Measurements from ENCODE around the gene PRKCE. TPM values are rescaled to one million over a fixed set of nuclear protein-coding genes. Genes with fewer than 3 reads are reported as not detected.

PRKCE gene
- total RNA-seq, 2 experiments from 2014 or later, result 13.1 to 15.4 TPM

DNA sequence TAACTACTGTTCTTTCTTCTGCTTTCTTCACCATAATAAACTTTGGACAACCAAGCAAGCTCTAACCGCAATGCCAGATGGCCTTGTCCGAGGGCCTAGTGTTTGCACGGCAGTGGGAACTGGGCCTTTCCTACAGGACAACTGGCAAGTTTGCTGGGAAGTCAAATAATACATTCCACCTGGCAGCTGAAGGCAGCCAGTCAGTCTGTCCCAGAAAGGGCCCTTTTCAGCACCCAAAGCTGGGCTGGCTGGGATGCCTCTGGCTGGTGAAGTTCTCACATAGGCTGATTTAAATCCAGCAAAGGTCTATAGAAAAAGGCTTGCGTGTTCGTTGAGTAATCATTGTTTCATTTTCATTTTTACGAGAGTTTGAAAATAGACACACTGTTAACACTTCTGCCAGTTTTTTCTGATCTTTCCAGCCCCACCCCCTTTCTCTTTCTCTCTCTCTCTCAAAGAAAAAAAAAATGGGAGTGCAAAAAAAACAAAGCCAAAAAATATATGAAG, 535.7 kb downstream of the PRKCE start:
- Mint-ChIP-seq H3K9me3 (no peaks in the 10 kb centered on the region), H3K27me3 (no peaks in the 10 kb centered on the region), H3K27ac (peak overlapping the region; percentile 97), H3K4me3 (peak overlapping the region; percentile 65), H3K4me1 (peaks cover 19% of the 10 kb centered on the region), H3K36me3 (ENCODE audit: low read depth) (peaks cover 7% of the 10 kb centered on the region)
- CTCF ChIA-PET, result interaction anchor here (0.7 to 0.8 kb wide), 2 partner anchors 22 to 160 kb away, joined by 3 to 4 read pairs; no protein-coding TSS in a partner anchor
- DNase-seq, result peak; percentile 60
- POLR2A ChIA-PET, result no interaction called here

GRCh38 chr2:46188041-46188716, 536.7 kb downstream of the PRKCE start:
- POLR2A ChIA-PET, result no interaction called here

DNA sequence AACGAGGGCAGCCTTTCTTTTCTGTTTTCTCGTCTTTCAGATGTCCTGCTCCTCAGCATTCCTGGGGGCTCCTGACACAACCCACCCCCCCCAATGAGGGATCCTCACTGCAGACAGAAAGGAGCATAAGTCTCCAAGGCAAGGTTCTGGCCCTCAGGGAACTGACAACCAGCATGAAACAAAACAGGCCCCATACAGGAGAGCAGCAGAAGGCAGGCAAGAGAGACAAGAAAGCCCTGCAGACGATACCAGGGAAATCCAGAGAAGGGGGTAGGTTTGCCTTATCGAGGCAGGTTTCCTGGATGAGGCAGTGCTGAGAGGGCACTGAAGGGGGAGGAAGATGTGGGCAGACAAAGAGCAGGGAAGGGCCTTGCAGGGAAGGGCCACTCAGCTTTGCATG, 541.9 kb downstream of the PRKCE start:
- no peaks in the 10 kb centered on the region for H3K36me3 Mint-ChIP-seq (ENCODE audit: low read depth)
- no peak for DNase-seq
- H3K27me3 Mint-ChIP-seq, result no peaks in the 10 kb centered on the region
- H3K27ac Mint-ChIP-seq, result no peak overlapping the region
- ChIA-PET POLR2A (no interaction called here), CTCF (interaction anchor here (1.5 kb wide), 1 partner anchor 9 kb away, joined by 5 read pairs; no protein-coding TSS in a partner anchor)
- H3K4me1 Mint-ChIP-seq, result peaks cover 9% of the 10 kb centered on the region
- no peaks in the 10 kb centered on the region for H3K9me3 Mint-ChIP-seq
- no peak overlapping the region for H3K4me3 Mint-ChIP-seq

More at GRCh38 chr2:46188041-46188716, 536.7 kb downstream of the PRKCE start:
- no peak overlapping the region for H3K4me3 Mint-ChIP-seq
- no peaks in the 10 kb centered on the region for H3K27me3 Mint-ChIP-seq
- H3K27ac Mint-ChIP-seq, result no peak overlapping the region
- no peak for DNase-seq
- no peaks in the 10 kb centered on the region for H3K9me3 Mint-ChIP-seq
- CTCF ChIA-PET, result interaction anchor here (0.7 to 1.0 kb wide), 3 partner anchors 13 to 159 kb away, joined by 3 to 4 read pairs (median 3); no protein-coding TSS in a partner anchor
- peaks cover 7% of the 10 kb centered on the region for H3K36me3 Mint-ChIP-seq (ENCODE audit: low read depth)
- H3K4me1 Mint-ChIP-seq, result peaks cover 19% of the 10 kb centered on the region

DNA sequence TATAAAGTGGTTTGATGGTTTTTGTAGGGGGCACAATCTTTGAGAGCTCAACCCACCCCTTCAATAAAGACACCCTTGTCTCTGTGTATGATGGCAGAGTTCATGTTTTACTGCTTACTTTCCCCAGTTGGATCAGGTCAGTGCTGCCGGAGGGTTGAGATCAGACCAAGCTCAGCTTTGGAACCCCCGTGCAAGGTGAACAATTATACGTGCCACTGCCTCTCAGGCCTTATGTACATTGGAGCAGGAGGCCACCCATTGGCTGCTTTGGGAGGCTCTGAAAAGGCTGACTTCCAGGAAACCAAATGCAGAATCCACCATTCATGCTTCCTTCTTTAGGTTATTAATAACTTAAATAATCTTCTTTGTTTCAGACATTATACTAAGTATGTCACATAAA, 542.4 kb downstream of the PRKCE start:
- no peaks in the 10 kb centered on the region for H3K9me3 Mint-ChIP-seq
- CTCF ChIA-PET, result interaction anchor here (1.5 kb wide), 1 partner anchor 9 kb away, joined by 5 read pairs; no protein-coding TSS in a partner anchor
- POLR2A ChIA-PET, result no interaction called here
- H3K27ac Mint-ChIP-seq, result no peak overlapping the region
- no peaks in the 10 kb centered on the region for H3K36me3 Mint-ChIP-seq (ENCODE audit: low read depth)
- H3K4me3 Mint-ChIP-seq, result no peak overlapping the region
- H3K27me3 Mint-ChIP-seq, result no peaks in the 10 kb centered on the region
- H3K4me1 Mint-ChIP-seq, result peaks cover 8% of the 10 kb centered on the region
- no peak for DNase-seq

GRCh38 chr2:46194856-46195255, 543.4 kb downstream of the PRKCE start:
- H3K27ac Mint-ChIP-seq, result no peak overlapping the region
- no peaks in the 10 kb centered on the region for H3K36me3 Mint-ChIP-seq (ENCODE audit: low read depth)
- CTCF ChIA-PET, result no interaction called here
- no peaks in the 10 kb centered on the region for H3K27me3 Mint-ChIP-seq
- H3K4me3 Mint-ChIP-seq, result no peak overlapping the region
- H3K9me3 Mint-ChIP-seq, result no peaks in the 10 kb centered on the region
- DNase-seq, result no peak
- H3K4me1 Mint-ChIP-seq, result peaks cover 7% of the 10 kb centered on the region
- POLR2A ChIA-PET, result no interaction called here

DNA sequence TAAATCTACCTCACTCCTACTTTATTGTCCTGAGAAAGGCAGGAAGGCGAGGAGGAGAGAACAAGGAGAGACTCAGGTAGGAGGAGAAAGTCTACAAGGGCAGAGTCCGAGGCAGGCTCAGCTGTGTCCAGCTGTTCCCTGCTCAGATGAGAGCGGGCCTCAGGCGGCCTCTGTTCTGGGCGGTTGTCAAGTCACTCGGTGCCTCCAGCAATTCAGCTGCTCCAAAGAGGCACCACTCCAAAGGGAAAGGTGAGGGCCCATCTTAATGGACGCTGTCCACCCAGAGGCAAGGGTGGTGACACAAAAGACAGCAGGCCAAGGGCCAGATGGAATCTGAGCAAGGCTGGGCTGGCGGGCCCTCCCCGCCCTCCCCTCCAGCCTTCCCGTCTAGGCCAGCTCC, 544.3 kb downstream of the PRKCE start:
- Mint-ChIP-seq H3K9me3 (no peaks in the 10 kb centered on the region), H3K27me3 (no peaks in the 10 kb centered on the region), H3K4me3 (no peak overlapping the region), H3K36me3 (ENCODE audit: low read depth) (no peaks in the 10 kb centered on the region), H3K27ac (no peak overlapping the region), H3K4me1 (peaks cover 17% of the 10 kb centered on the region)
- DNase-seq, result no peak
- ChIA-PET POLR2A (no interaction called here), CTCF (interaction anchor here (1.1 to 1.5 kb wide), 2 partner anchors 15 to 19 kb away, joined by 3 read pairs; no protein-coding TSS in a partner anchor)

DNA sequence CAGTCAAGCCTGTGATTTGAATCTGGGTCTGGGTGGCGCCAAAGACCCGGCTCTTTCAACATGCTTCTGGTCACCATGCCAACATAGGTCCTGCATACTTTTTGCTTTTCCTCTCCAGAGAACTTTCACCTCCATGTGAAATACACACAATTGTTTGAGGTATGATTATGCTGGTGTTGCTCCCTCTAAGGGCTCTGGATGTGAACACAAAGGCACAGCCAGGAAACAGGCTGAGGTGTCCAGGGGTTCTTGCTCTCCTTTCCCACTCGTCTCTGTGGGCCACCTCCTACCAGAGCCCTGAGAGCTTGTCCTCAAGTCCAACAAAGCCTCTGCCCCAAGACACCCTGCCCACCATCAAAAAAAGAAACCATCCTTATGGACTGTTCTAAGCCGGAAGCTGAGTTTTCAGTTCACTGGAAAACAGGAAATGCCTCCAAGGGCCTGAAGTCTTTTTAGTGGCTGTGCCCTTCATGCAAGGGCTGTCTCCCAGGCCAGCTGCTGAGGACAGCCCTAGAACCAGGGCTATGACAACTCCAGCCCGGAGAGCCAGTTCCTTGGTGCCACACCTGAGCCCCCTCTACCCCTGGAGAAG, 545.5 kb downstream of the PRKCE start:
- DNase-seq, result no peak
- H3K4me3 Mint-ChIP-seq, result no peak overlapping the region
- POLR2A ChIA-PET, result no interaction called here
- peaks cover 27% of the 10 kb centered on the region for H3K4me1 Mint-ChIP-seq
- H3K9me3 Mint-ChIP-seq, result peaks cover 3% of the 10 kb centered on the region
- no peak overlapping the region for H3K27ac Mint-ChIP-seq
- peaks cover 4% of the 10 kb centered on the region for H3K36me3 Mint-ChIP-seq (ENCODE audit: low read depth)
- CTCF ChIA-PET, result interaction anchor here (1.1 to 1.5 kb wide), 2 partner anchors 16 to 20 kb away, joined by 3 read pairs; no protein-coding TSS in a partner anchor
- no peaks in the 10 kb centered on the region for H3K27me3 Mint-ChIP-seq

- POLR2A ChIA-PET, result no interaction called here
- Mint-ChIP-seq H3K9me3 (peaks cover 3% of the 10 kb centered on the region), H3K36me3 (ENCODE audit: low read depth) (peaks cover 4% of the 10 kb centered on the region), H3K27me3 (no peaks in the 10 kb centered on the region), H3K4me3 (no peak overlapping the region), H3K4me1 (peaks cover 33% of the 10 kb centered on the region), H3K27ac (no peak overlapping the region)
- no peak for DNase-seq
- CTCF ChIA-PET, result interaction anchor here (1.5 kb wide), 1 partner anchor 16 kb away, joined by 3 read pairs; no protein-coding TSS in a partner anchor
Observed at GRCh38 chr2:46197672-46198071, 546.2 kb downstream of the PRKCE start.

- CTCF ChIA-PET, result interaction anchor here (0.7 to 1.5 kb wide), 2 partner anchors 13 to 32 kb away, joined by 3 to 4 read pairs; no protein-coding TSS in a partner anchor
- POLR2A ChIA-PET, result no interaction called here
- Mint-ChIP-seq H3K9me3 (peaks cover 8% of the 10 kb centered on the region), H3K4me3 (no peak overlapping the region), H3K27me3 (no peaks in the 10 kb centered on the region), H3K27ac (no peak overlapping the region), H3K36me3 (ENCODE audit: low read depth) (peaks cover 4% of the 10 kb centered on the region), H3K4me1 (peaks cover 39% of the 10 kb centered on the region)
- DNase-seq, result no peak
Observed at GRCh38 chr2:46198164-46198883, 546.8 kb downstream of the PRKCE start.

GRCh38 chr2:46198966-46199365, 547.5 kb downstream of the PRKCE start:
- ChIA-PET POLR2A (no interaction called here), CTCF (interaction anchor here (1.5 kb wide), 1 partner anchor 31 kb away, joined by 4 read pairs; no protein-coding TSS in a partner anchor)
- H3K36me3 Mint-ChIP-seq (ENCODE audit: low read depth), result peaks cover 6% of the 10 kb centered on the region
- no peak overlapping the region for H3K4me3 Mint-ChIP-seq
- DNase-seq, result no peak
- H3K4me1 Mint-ChIP-seq, result peaks cover 44% of the 10 kb centered on the region
- H3K27me3 Mint-ChIP-seq, result no peaks in the 10 kb centered on the region
- peaks cover 8% of the 10 kb centered on the region for H3K9me3 Mint-ChIP-seq
- no peak overlapping the region for H3K27ac Mint-ChIP-seq

GRCh38 chr2:46200100-46200690, 548.7 kb downstream of the PRKCE start:
- H3K27me3 Mint-ChIP-seq, result no peaks in the 10 kb centered on the region
- peaks cover 45% of the 10 kb centered on the region for H3K4me1 Mint-ChIP-seq
- H3K4me3 Mint-ChIP-seq, result no peak overlapping the region
- no peak for DNase-seq
- ChIA-PET POLR2A (no interaction called here), CTCF (interaction anchor here (1.1 to 2.0 kb wide), 3 partner anchors 12 to 261 kb away, joined by 3 to 7 read pairs (median 3); no protein-coding TSS in a partner anchor)
- H3K9me3 Mint-ChIP-seq, result peaks cover 8% of the 10 kb centered on the region
- peak overlapping the region; percentile 55 for H3K27ac Mint-ChIP-seq
- H3K36me3 Mint-ChIP-seq (ENCODE audit: low read depth), result peaks cover 6% of the 10 kb centered on the region

- Mint-ChIP-seq H3K36me3 (ENCODE audit: low read depth) (peaks cover 6% of the 10 kb centered on the region), H3K27me3 (peaks cover 2% of the 10 kb centered on the region), H3K27ac (peak overlapping the region; percentile 39), H3K4me3 (no peak overlapping the region), H3K9me3 (peaks cover 8% of the 10 kb centered on the region), H3K4me1 (peaks cover 45% of the 10 kb centered on the region)
- CTCF ChIA-PET, result interaction anchor here (1.1 to 2.0 kb wide), 3 partner anchors 13 to 260 kb away, joined by 3 to 7 read pairs (median 3); no protein-coding TSS in a partner anchor
- POLR2A ChIA-PET, result no interaction called here
- no peak for DNase-seq
Observed at GRCh38 chr2:46200861-46201605, 549.6 kb downstream of the PRKCE start.

All from activated CD4-positive, alpha-beta T cell treated with anti-CD3 and anti-CD28 coated beads, Interleukin-2, amount 10 ng/mL, durations not matched to agents 7 days and 5 days (primary cell).